CD4-positive, alpha-beta T cell (primary cell): Measurements from ENCODE around the gene FBRSL1. TPM values are rescaled to one million over a fixed set of nuclear protein-coding genes. Genes with fewer than 3 reads are reported as not detected.

Experiments used
- ATAC-seq: fragments of 200-7000 bp; cut with Tn5 transposase; one replicate; pipeline ENCODE4 v1.10.0; 2022; ENCODE audit warnings: mild to moderate bottlenecking; ENCODE audit not compliant: poor library complexity
- CTCF ChIA-PET: fragments of 350-600 bp; sonication (Branson Sonifier 250); formaldehyde crosslinking; loops from one replicate; lab custom pipeline; 2021; ENCODE audit warnings: antibody characterized with exemption, inconsistent platforms; lab: Charles Lee
- POLR2A ChIA-PET: fragments of 350-600 bp; sonication (Branson Sonifier 250); formaldehyde crosslinking; loops from one replicate; lab custom pipeline; 2021; ENCODE audit warnings: antibody characterized with exemption, inconsistent platforms; lab: Charles Lee
- DNase-seq, 14 experiments: peaks; one replicate each; pipeline ENCODE4 v3.0.0-alpha.2; 2013 to 2020; ENCODE audit warnings: mixed read lengths in 2 of 14
- H3K27ac ChIP-seq, 2 donors: one replicate each; pipeline versions ENCODE4 v1.5.1 to v1.7.0; 2013; ENCODE audit warnings: low read length in 2 of 2, low read depth in 1 of 2, mild to moderate bottlenecking in 1 of 2
- H3K27me3 ChIP-seq, 2 experiments: 1 replicate in 1 of 2; 2 replicates in 1 of 2; pipeline versions ENCODE4 v1.6.1 to v1.7.0; 2013; ENCODE audit warnings: low read length in 2 of 2, control low read depth in 1 of 2, mild to moderate bottlenecking in 1 of 2, moderate library complexity in 1 of 2; ENCODE audit not compliant: insufficient read depth in 2 of 2, control insufficient read depth in 1 of 2
- H3K36me3 ChIP-seq: one replicate; pipeline ENCODE4 v1.6.1; 2013; ENCODE audit warnings: low read length, control low read depth; ENCODE audit not compliant: insufficient read depth
- H3K4me1 ChIP-seq: one replicate; pipeline ENCODE4 v1.6.1; 2013; ENCODE audit warnings: low read length, control low read depth; ENCODE audit not compliant: insufficient read depth
- H3K4me3 ChIP-seq: one replicate; pipeline ENCODE4 v1.5.1; 2013; ENCODE audit warnings: mild to moderate bottlenecking, low read length, moderate library complexity
- H3K9me3 ChIP-seq, 2 experiments: 1 replicate in 1 of 2; 2 replicates in 1 of 2; pipeline versions ENCODE4 v1.6.1 to v1.7.0; 2013; ENCODE audit warnings: low read length in 2 of 2, mild to moderate bottlenecking in 2 of 2, control low read depth in 1 of 2, moderate library complexity in 1 of 2; ENCODE audit not compliant: control insufficient read depth in 1 of 2, insufficient read depth in 1 of 2
- H3K27ac Mint-ChIP-seq: one replicate; pipeline ENCODE4 v1.8.0; 2020; ENCODE audit warnings: mixed read lengths
- H3K27me3 Mint-ChIP-seq: one replicate; pipeline ENCODE4 v1.8.0; 2021; ENCODE audit warnings: mixed read lengths
- H3K36me3 Mint-ChIP-seq: one replicate; pipeline ENCODE4 v1.8.0; 2021; ENCODE audit warnings: low read depth, mixed read lengths
- H3K4me1 Mint-ChIP-seq: one replicate; pipeline ENCODE4 v1.8.0; 2021; ENCODE audit warnings: low read depth, mixed read lengths
- H3K4me3 Mint-ChIP-seq: one replicate; pipeline ENCODE4 v1.8.0; 2020; ENCODE audit warnings: mild to moderate bottlenecking, mixed read lengths
- H3K9me3 Mint-ChIP-seq: one replicate; pipeline ENCODE4 v1.8.0; 2020; ENCODE audit warnings: mixed read lengths
- CTCF ChIP-seq: fragments of 200-600 bp; IDR thresholded peaks from one replicate; pipeline ENCODE4 v1.8.0; 2022; ENCODE audit warnings: antibody characterized with exemption, mild to moderate bottlenecking
- intact Hi-C, 2 experiments: fragments of 100-400 bp; cut with DNase I in 1 of 2; cut with micrococcal nuclease in 1 of 2; formaldehyde crosslinking; loops; one replicate each; pipeline versions ENCODE4 v1.15.1 to v1.9.0; 2023 to 2025; cut with DNase I, micrococcal nuclease
- total RNA-seq, 174 experiments: library from RNA in 2 of 174; stranded (reverse) in 2 of 174; gene quantifications; one replicate each; pipeline ENCODE4 v1.2.3 and lab custom pipeline; 2021 to 2026

The FBRSL1 gene
- total RNA-seq, 2 experiments from 2014 or later, result 75.8 to 80.7 TPM

GRCh38 chr12:132524405-132524804 lies 34.5 kb downstream of the FBRSL1 start:
- no peak for TF ChIP-seq CTCF
- Mint-ChIP-seq H3K9me3 (no peaks in the 10 kb centered on the region), H3K27me3 (no peaks in the 10 kb centered on the region), H3K4me1 (peaks cover 11% of the 10 kb centered on the region), H3K4me3 (no peak overlapping the region), H3K36me3 (peaks cover 18% of the 10 kb centered on the region), H3K27ac (no peak overlapping the region)
- DNase-seq (no peak), ATAC-seq (no peak)
- ChIA-PET CTCF (interaction anchor here (1.0 to 2.7 kb wide), 3 partner anchors 9 to 109 kb away, joined by 3 to 22 read pairs (median 6); no protein-coding TSS in a partner anchor), POLR2A (interaction anchor here (1.0 kb wide), 1 partner anchor 109 kb away, joined by 5 read pairs; no protein-coding TSS in a partner anchor)
- H3K27me3 ChIP-seq, result no peaks in the 10 kb centered on the region
- H3K36me3 ChIP-seq, result peaks cover 14% of the 10 kb centered on the region
- H3K4me3 ChIP-seq, result no peak overlapping the region
- H3K9me3 ChIP-seq, result peaks cover 0 to 2% of the 10 kb centered on the region in 2 experiments
- no peak overlapping the region for H3K27ac ChIP-seq
- intact Hi-C loops, result loop anchor here in 1 of 2 experiments (5.0 kb wide), 1 partner anchor 372 kb away; no protein-coding TSS in a partner anchor
- peaks cover 21% of the 10 kb centered on the region for H3K4me1 ChIP-seq

- H3K27ac ChIP-seq, result no peak overlapping the region
- Mint-ChIP-seq H3K4me1 (peaks cover 11% of the 10 kb centered on the region), H3K27me3 (no peaks in the 10 kb centered on the region), H3K36me3 (peaks cover 19% of the 10 kb centered on the region), H3K27ac (no peak overlapping the region), H3K9me3 (no peaks in the 10 kb centered on the region), H3K4me3 (no peak overlapping the region)
- intact Hi-C loops, result no loop called here
- no peak for TF ChIP-seq CTCF
- H3K36me3 ChIP-seq, result peaks cover 14% of the 10 kb centered on the region
- CTCF ChIA-PET, result no interaction called here
- no peaks in the 10 kb centered on the region for H3K9me3 ChIP-seq
- DNase-seq, result no peak
- H3K4me3 ChIP-seq, result no peak overlapping the region
- POLR2A ChIA-PET, result no interaction called here
- H3K4me1 ChIP-seq, result peaks cover 21% of the 10 kb centered on the region
- ATAC-seq, result no peak
- no peaks in the 10 kb centered on the region for H3K27me3 ChIP-seq
These were observed 35.3 kb downstream of the FBRSL1 start for GRCh38 chr12:132525011-132525832.

- intact Hi-C loops, result no loop called here
- H3K36me3 Mint-ChIP-seq, result peaks cover 15% of the 10 kb centered on the region
These were observed 36.0 kb downstream of the FBRSL1 start for GRCh38 chr12:132525833-132526455.

More at GRCh38 chr12:132525833-132526455, 36.0 kb downstream of the FBRSL1 start:
- H3K4me3 Mint-ChIP-seq, result no peak overlapping the region
- DNase-seq (no peak), ATAC-seq (no peak)
- H3K27me3 Mint-ChIP-seq, result no peaks in the 10 kb centered on the region
- no peak overlapping the region for H3K4me3 ChIP-seq
- H3K27ac ChIP-seq, result no peak overlapping the region
- no peaks in the 10 kb centered on the region for H3K9me3 Mint-ChIP-seq
- peaks cover 11% of the 10 kb centered on the region for H3K4me1 Mint-ChIP-seq
- no peak for TF ChIP-seq CTCF
- H3K27ac Mint-ChIP-seq, result no peak overlapping the region
- peaks cover 14% of the 10 kb centered on the region for H3K36me3 ChIP-seq
- H3K27me3 ChIP-seq, result no peaks in the 10 kb centered on the region
- ChIA-PET POLR2A (no interaction called here), CTCF (no interaction called here)
- H3K4me1 ChIP-seq, result peaks cover 21% of the 10 kb centered on the region
- H3K9me3 ChIP-seq, result no peaks in the 10 kb centered on the region
